ENCODE data around the gene AP2A1.

DNA sequence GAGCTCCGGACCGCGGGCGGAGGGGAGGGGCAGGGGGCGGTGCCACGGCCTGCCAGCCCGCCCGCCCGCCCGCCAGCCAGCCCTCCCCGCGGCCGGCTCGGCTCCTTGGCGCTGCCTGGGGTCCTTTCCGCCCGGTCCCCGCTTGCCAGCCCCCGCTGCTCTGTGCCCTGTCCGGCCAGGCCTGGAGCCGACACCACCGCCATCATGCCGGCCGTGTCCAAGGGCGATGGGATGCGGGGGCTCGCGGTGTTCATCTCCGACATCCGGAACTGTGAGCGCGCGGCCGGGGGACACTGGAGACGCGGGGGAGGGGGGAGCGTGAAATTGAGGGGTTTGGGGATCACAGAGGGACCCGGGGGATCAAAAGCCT, at the start of gene AP2A1:
- TF ChIP-seq POLR2AphosphoS5 (IDR thresholded peaks at IDR 0.05; ENCODE audit: low read depth, low read length) (no peak), POLR2A (IDR thresholded peaks at IDR 0.05; ENCODE audit: low read depth, low read length) (peak; percentile 43; the same call in 1 of the 2 replicates)

All from GM12892 (cell line).